GM12878 (cell line): ENCODE data around the gene ANGEL1. TPM values are rescaled to one million over a fixed set of nuclear protein-coding genes. Genes with fewer than 3 reads are reported as not detected.

ENCODE experiments used
- HCFC1 ChIP-seq: fragments of 150-350 bp; IDR thresholded peaks from 2 replicates; pipeline ENCODE4 v1.6.1; 2014; ENCODE audit warnings: low read length
- KAT2A ChIP-seq: conservative IDR thresholded peaks from 2 replicates; pipeline ENCODE4 v1.6.1; 2011; ENCODE audit warnings: low read depth, low read length; ENCODE audit not compliant: control insufficient read depth
- NR2F1 ChIP-seq: fragments of 450-650 bp; conservative IDR thresholded peaks from 2 replicates; pipeline ENCODE4 v1.6.1; 2017; ENCODE audit warnings: mild to moderate bottlenecking
- SMC3 ChIP-seq: IDR thresholded peaks from 2 replicates; pipeline ENCODE4 v1.6.1; 2011; ENCODE audit warnings: low read length, improper control_type of control experiment, borderline replicate concordance
- SUPT20H ChIP-seq: IDR thresholded peaks from 2 replicates; pipeline ENCODE4 v1.6.1; 2011; ENCODE audit warnings: low read depth, mild to moderate bottlenecking, low read length, moderate library complexity, borderline replicate concordance; ENCODE audit not compliant: control insufficient read depth
- SUZ12 ChIP-seq: fragments of 200-600 bp; sonication (generic); IDR thresholded peaks from one replicate; pipeline ENCODE4 v1.6.1; 2018; ENCODE audit warnings: antibody characterized with exemption, mild to moderate bottlenecking; ENCODE audit not compliant: unreplicated experiment
- YY1 ChIP-seq: IDR thresholded peaks from 2 replicates; pipeline ENCODE4 v1.6.1; 2011; ENCODE audit warnings: low read depth, mild to moderate bottlenecking, low read length
- ZBTB4 ChIP-seq: fragments of 450-650 bp; formaldehyde crosslinking; IDR thresholded peaks from 2 replicates; pipeline ENCODE4 v1.4.0; 2022; ENCODE audit warnings: mild to moderate bottlenecking, moderate library complexity
- ZNF592 ChIP-seq: fragments of 450-650 bp; IDR thresholded peaks from 2 replicates; pipeline ENCODE4 v1.6.1; 2017; ENCODE audit warnings: mild to moderate bottlenecking, moderate library complexity
- ZNF687 ChIP-seq: fragments of 450-650 bp; IDR thresholded peaks from 2 replicates; pipeline ENCODE4 v1.6.1; 2017; ENCODE audit warnings: mild to moderate bottlenecking, moderate library complexity
- polyA plus RNA-seq, 11 experiments: library from polyadenylated mRNA; depleted of rRNA in 4 of 11; unstranded in 6 of 11; stranded (reverse) in 5 of 11; fragments of >200 nt; fragmentation: Nextera tagmentation in 4 of 11; fragmentation: Illumina TruSeq in 1 of 11; extraction: Ambion mirVana in 4 of 11; extraction: Trizol in 1 of 11; gene quantifications; 1 replicate in 1 of 11; 2 replicates in 10 of 11; pipeline versions ENCODE4 v1.2.1 to v1.2.3, GENCODE V29; 2011 to 2016; ENCODE audit warnings: inconsistent platforms in 2 of 11, missing spikeins in 2 of 11, low read depth in 1 of 11
- total RNA-seq, 4 experiments: library from RNA; depleted of rRNA in 3 of 4; stranded (reverse); fragments of >200 nt in 3 of 4; fragmentation: Illumina TruSeq in 1 of 4; extraction: Trizol in 1 of 4; gene quantifications; 2 replicates each; pipeline versions ENCODE4 v1.2.1 to v1.2.3, GENCODE V29; 2013 to 2021

ANGEL1 gene
- total and polyA plus RNA-seq, 10 of the 15 experiments (the other 5 are each of a cell fraction or from before 2014, with no cell fraction given), result 1.7 to 29.7 (median 12.3) TPM

- TF ChIP-seq ZNF592 (no peak), SUZ12 (no peak), ZBTB4 (CRISPR knock-in tag) (no peak), NR2F1 (no peak), SMC3 (no peak), SUPT20H (no peak), KAT2A (no peak), ZNF687 (no peak), YY1 (no peak), HCFC1 (no peak)
Measured at GRCh38 chr14:76830556-76830955, 17.9 kb upstream of the ANGEL1 start (continued).
